GM18499 (cell line): ENCODE results near the gene ANKRD22.
"Not testable (repeated sequence)": the region's sequence is repeated elsewhere in the genome, so short reads cannot be mapped to it uniquely, and the experiment has no call there.

Experiments
- ATAC-seq: cut with Tn5 transposase; IDR thresholded peaks from one replicate; pipeline ENCODE4 v1.9.1; 2021; ENCODE audit warnings: moderate number of reproducible peaks; ENCODE audit not compliant: insufficient read depth, unreplicated experiment

ANKRD22 gene

GRCh38 chr10:88840104-88840503, 11.5 kb downstream of the ANKRD22 start:
- ATAC-seq = no peak

DNA sequence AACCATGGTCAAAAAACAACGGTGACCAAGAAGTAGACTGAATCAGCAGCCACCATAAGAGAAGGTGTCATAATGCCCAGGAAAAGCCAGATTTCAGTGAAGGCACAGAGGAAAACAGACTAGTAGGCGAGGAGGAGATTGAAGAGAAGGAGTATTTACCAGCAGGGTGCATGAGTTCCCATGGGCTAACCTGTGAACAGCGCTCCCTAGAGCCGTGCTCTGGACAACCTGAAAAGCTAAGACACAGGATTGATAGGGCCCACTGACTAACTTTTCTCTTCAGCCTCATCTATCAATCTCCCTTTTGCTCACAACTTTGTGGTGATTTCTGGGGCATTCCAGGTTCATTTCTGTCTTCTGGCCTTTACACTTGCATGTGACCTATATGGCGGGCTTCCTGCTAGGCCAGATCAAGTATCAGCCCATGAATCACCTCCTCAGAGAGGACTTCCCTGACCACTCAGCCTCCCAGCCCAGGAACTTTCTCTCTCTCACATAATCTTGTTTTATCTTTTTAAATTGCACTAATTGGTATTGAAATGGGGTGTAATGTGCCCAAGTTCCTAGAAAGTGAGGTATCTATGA, 12.8 kb downstream of the ANKRD22 start:
- no peak for ATAC-seq

GRCh38 chr10:88837632-88838031, 14.0 kb downstream of the ANKRD22 start:
- ATAC-seq = not testable (repeated sequence)

GRCh38 chr10:88835910-88836221, 15.8 kb downstream of the ANKRD22 start:
- ATAC-seq = no peak

DNA sequence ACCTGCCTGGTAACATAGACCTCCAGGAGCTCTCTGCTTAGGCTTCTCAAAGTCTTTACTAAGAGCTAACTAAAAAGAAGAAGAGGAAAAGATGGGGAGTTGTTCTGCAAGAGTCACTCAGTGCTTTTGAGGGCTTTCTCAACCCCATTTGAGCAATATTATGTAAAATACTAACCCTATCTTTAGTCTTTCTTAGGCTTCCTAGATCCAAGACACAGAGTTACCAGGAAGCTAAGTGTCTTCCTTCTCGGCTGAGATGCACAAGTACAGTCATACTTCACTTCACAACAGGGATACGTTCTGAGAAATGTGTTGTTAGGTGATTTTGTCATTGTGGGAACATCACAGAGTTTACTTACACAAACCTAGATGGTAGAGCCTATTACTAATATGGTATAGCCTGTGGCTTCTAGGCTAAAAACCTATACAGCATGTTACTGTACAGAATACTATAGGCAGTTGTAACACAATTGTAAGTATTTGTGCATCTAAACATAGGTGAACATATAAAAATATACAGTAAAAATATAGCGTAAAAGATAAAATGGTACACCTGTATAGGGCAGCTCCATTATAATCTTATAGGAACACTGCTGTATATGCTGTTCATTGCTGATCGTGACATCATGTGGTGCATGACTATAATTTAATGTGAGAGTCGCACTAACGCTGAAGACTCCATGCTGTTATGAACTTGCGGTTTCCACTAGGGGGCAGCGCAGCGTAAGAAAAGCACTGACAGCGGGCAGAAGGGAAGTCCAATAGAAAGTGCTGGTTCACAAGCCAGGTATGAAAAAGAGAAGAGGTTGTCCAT, 16.3 kb downstream of the ANKRD22 start:
- ATAC-seq = peak; percentile 74

DNA sequence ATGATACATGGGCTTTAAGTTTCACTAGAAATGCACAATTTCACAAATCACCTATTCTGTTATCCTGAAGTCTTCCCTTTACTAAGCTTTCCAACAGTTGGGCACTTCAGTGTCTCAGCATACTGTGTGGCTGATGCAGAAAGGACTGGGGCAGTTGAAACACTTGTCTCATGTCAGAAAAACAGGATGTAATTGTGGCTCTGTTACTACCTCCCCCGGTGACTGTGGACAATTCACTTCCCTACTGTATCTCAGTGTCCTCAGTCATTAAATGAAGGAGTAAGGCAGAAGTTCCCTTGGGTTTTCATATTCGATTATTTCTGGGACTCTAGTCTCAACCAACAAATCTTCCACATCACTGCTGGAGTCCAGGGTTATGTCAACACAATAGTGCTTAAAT, 17.9 kb downstream of the ANKRD22 start:
- ATAC-seq = no peak

DNA sequence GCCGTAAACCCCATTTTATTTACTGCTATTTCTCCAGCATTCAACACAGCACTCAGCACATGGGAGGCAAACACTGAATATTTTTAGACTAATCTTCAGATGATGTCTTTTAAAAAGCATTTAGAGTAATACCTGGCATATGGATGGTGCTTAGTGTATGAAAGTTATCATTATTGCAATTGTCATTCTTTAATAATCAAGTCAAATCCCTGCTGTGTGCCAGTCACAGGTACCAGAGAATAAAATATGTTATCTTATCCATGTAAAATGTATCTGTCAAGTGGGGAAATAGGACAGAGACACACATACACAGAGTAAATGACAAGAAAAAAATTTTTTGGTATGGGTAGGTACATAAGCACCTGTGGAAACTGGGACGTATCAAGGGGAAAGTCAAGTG, 18.5 kb downstream of the ANKRD22 start:
- ATAC-seq = no peak

DNA sequence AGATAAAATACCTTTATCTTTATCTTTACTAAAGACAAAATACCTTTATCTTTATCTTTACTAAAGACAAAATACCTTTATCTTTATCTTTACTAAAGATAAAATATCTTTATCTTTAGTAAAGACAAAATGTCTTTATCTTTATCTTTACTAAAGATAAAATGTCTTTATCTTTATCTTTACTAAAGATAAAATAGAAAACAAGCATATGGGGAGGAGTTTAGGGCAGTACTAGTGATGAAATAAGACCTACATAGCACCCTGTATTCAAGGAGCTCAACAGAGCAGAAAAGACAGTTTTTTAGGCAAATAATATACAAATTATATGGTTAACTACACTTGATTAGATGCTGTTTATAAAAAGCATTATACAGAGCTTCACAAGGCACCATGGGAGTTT, 19.3 kb downstream of the ANKRD22 start:
- ATAC-seq = no peak

DNA sequence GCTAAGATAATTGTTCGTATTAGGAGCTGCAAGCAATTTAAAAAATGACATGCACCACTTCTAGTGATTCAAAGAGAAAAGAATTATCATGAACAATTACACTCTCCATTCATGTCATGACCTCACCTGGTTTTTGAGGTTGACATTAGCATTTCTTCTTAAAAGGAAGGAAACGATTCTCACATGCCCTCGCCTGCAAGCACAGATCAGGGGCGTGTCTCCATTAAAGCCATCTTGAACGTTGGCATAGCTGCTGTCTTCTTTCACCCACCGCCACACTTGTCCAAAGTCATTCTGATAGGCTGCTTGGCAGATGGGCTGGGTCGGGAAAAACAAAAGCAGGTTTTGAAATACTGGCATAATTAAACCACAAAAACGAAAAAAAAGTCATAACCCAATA, 19.9 kb downstream of the ANKRD22 start:
- no peak for ATAC-seq

- ATAC-seq = no peak
Measured at GRCh38 chr10:88830643-88831268, 20.9 kb downstream of the ANKRD22 start.

DNA sequence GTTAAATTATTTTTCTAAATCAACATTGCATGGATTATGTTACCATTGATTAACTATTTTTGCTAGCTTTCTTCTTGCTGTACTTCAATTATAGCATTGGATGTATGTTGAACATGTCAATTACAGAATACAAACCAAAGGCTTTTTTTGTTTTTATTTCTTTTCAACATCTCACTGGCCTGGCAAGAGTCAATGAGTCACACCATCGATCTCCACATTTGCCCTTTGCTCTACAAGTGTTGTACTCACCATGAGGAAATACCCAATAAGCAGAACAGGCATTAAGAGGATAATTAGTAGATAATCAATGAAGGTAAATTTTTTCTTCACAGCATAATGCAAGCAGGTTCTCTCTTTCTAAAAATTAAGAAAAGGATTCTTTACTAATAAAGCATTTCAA, 23.3 kb downstream of the ANKRD22 start:
- no peak for ATAC-seq

DNA sequence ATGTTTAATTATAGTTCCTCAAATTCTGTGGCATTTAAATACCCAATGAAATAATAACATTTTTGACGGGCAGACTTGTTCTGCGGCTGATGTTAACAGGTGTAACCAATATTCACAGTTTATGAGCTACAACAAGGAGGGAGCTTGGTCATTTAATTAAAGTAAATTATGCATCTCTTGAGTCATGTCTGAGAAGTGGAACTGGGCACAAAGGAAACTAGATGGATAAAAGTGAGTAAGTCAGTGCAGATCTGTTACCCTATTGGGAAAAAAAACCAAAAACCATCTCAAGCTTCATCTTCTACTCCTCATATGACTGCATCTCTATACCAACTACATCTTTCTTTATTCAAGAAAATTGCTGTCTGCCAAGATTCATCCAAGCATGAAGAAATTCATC, 24.0 kb downstream of the ANKRD22 start:
- ATAC-seq = no peak

- ATAC-seq = no peak
Measured at GRCh38 chr10:88826388-88826787, 25.3 kb downstream of the ANKRD22 start.

- no peak for ATAC-seq
Measured at GRCh38 chr10:88820748-88821401, 30.8 kb downstream of the ANKRD22 start.

GRCh38 chr10:88819290-88819689, 32.4 kb downstream of the ANKRD22 start:
- no peak for ATAC-seq

DNA sequence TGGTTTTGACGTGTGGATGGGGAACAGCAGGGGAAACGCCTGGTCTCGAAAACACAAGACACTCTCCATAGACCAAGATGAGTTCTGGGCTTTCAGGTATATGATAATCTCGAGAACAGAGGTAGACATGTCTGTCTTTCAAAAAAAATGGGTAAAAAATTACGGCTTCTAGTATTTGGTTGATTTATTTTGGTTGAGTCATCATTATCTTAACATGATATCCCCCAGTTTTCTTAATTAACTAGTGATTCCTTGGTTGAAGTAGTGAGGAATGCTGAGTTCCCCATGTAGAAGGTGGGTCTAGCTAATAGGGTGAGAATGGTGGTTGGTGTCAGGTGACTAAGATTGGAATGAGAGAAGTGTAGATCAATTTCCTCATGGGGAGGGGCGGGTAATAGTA, 38.4 kb downstream of the ANKRD22 start:
- ATAC-seq = no peak

GRCh38 chr10:88810196-88810961, 41.3 kb downstream of the ANKRD22 start:
- ATAC-seq = no peak

GRCh38 chr10:88809621-88810020, 42.0 kb downstream of the ANKRD22 start:
- ATAC-seq = no peak

- no peak for ATAC-seq
Measured at GRCh38 chr10:88805924-88806323, 45.7 kb downstream of the ANKRD22 start.

GRCh38 chr10:88805361-88805760, 46.3 kb downstream of the ANKRD22 start:
- ATAC-seq = no peak
